H1 (cell line): ENCODE measurements around the gene ALOX15B. TPM values are rescaled to one million over a fixed set of nuclear protein-coding genes. Genes with fewer than 3 reads are reported as not detected.

Experiments used
- ASH2L ChIP-seq: fragments of 200-600, 300-600 bp; sonication (generic); IDR thresholded peaks from one replicate; pipeline ENCODE4 v1.7.1; 2017; ENCODE audit warnings: low read length
- CHD1 ChIP-seq: IDR thresholded peaks from 2 replicates; pipeline ENCODE4 v1.6.1; 2012; ENCODE audit warnings: low read depth, low read length, improper control_type of control experiment
- EGR1 ChIP-seq: IDR thresholded peaks from 2 replicates; pipeline ENCODE4 v1.6.1; 2011; ENCODE audit warnings: low read depth, low read length, borderline replicate concordance
- EP300 ChIP-seq, 2 experiments: IDR thresholded peaks; 1 replicate in 1 of 2; 2 replicates in 1 of 2; pipeline ENCODE4 v1.6.1; 2011 to 2012; ENCODE audit warnings: low read depth in 2 of 2, low read length in 2 of 2, mild to moderate bottlenecking in 2 of 2, borderline replicate concordance in 1 of 2, inconsistent platforms in 1 of 2, moderate library complexity in 1 of 2
- MAX ChIP-seq: IDR thresholded peaks from 2 replicates; pipeline ENCODE4 v1.6.1; 2012; ENCODE audit warnings: inconsistent platforms
- NANOG ChIP-seq: IDR thresholded peaks from 2 replicates; pipeline ENCODE4 v1.6.1; 2011; ENCODE audit warnings: low read length, low read depth, mild to moderate bottlenecking, inconsistent platforms; ENCODE audit not compliant: insufficient read depth, poor library complexity, severe bottlenecking
- PHF8 ChIP-seq: fragments of 200-600 bp; sonication (generic); conservative IDR thresholded peaks from 2 replicates; pipeline ENCODE4 v1.7.1; 2012; ENCODE audit warnings: low read depth, mild to moderate bottlenecking, inconsistent platforms, low read length, moderate library complexity
- RXRA ChIP-seq: IDR thresholded peaks from 2 replicates; pipeline ENCODE4 v1.6.1; 2011; ENCODE audit warnings: low read depth, mild to moderate bottlenecking, low read length, moderate library complexity; ENCODE audit not compliant: insufficient read depth
- SP4 ChIP-seq: IDR thresholded peaks from 2 replicates; pipeline ENCODE4 v1.6.1; 2012; ENCODE audit warnings: low read length, inconsistent platforms
- TEAD4 ChIP-seq: IDR thresholded peaks from 2 replicates; pipeline ENCODE4 v1.6.1; 2012; ENCODE audit warnings: low read depth, low read length, inconsistent platforms, mixed read lengths
- polyA plus RNA-seq, 7 experiments: library from polyadenylated mRNA; depleted of rRNA in 3 of 7; stranded (reverse) in 5 of 7; unstranded in 2 of 7; fragments of >200 nt in 5 of 7; fragments of 200-250 nt in 2 of 7; gene quantifications; 1 replicate in 5 of 7; 2 replicates in 1 of 7; 4 replicates in 1 of 7; pipeline versions ENCODE4 v1.2.1 to v1.2.3, GENCODE V29; 2011 to 2013; ENCODE audit warnings: missing spikeins in 2 of 7, mixed read lengths in 2 of 7
- total RNA-seq: library from RNA; stranded (reverse); fragmentation: NEBNext Ultra II Directional; extraction: Animal tissue kit (Norgen Biotek cat#: 25700); gene quantifications from 2 replicates; pipeline ENCODE4 v1.2.1, GENCODE V29; 2021

Gene ALOX15B
- total and polyA plus RNA-seq, 2 of the 8 experiments (the other 6 are each of a cell fraction or from before 2014, with no cell fraction given): 0.63 to 0.91 TPM

- TF ChIP-seq MAX: peak; percentile 57; the same call in 1 of the 2 replicates
- TF ChIP-seq SP4: no peak
- no peak for TF ChIP-seq EGR1
- TF ChIP-seq NANOG: no peak
- no peak for TF ChIP-seq RXRA
- TF ChIP-seq ASH2L: no peak
- no peak for TF ChIP-seq TEAD4
- no peak for TF ChIP-seq CHD1
- no peak for TF ChIP-seq PHF8
- TF ChIP-seq EP300 (IDR thresholded peaks at IDR 0.05; ENCODE audit: borderline replicate concordance in 1 of 2, low read depth in 2 of 2, low read length in 2 of 2): no peak
Measured at GRCh38 chr17:8073627-8074484, 35.0 kb downstream of the ALOX15B start (continued).
